SK-N-MC (cell line): ENCODE data around the gene ACP2.

Experiments used
- EZH2 ChIP-seq: fragments of 200-600 bp; sonication (generic); IDR thresholded peaks from one replicate; pipeline ENCODE4 v1.6.1; 2017; ENCODE audit warnings: antibody characterized with exemption
- FOXP2 ChIP-seq: optimal IDR thresholded peaks from 2 replicates; pipeline ENCODE3; 2011; ENCODE audit warnings: mild to moderate bottlenecking, moderate library complexity; ENCODE audit not compliant: insufficient read depth; ENCODE audit errors: extremely low read length, control extremely low read depth
- POLR2AphosphoS5 ChIP-seq: IDR thresholded peaks from 2 replicates; pipeline ENCODE4 v1.6.1; 2012; ENCODE audit warnings: mild to moderate bottlenecking, low read depth, low read length, borderline replicate concordance

- TF ChIP-seq FOXP2: no peak
- TF ChIP-seq POLR2AphosphoS5: no peak
- no peak for TF ChIP-seq EZH2
Observed at GRCh38 chr11:47259232-47259977, 10.8 kb upstream of the ACP2 start.
